Calu3 (cell line): Measurements from ENCODE around the gene ENPP3. TPM values are rescaled to one million over a fixed set of nuclear protein-coding genes. Genes with fewer than 3 reads are reported as not detected.
"Not testable (repeated sequence)": the region's sequence is repeated elsewhere in the genome, so short reads cannot be mapped to it uniquely, and the experiment has no call there.

Source experiments
- BruUV-seq: library from RNA; stranded (reverse); fragments of 400-500 nt; replicated peaks from 2 replicates; lab custom pipeline; 2021; lab: Mats Ljungman, UMichigan
- CTCF ChIA-PET: fragments of 300-600 bp; sonication (Branson Sonifier 250); formaldehyde crosslinking; loops from one replicate; lab custom pipeline; 2022; ENCODE audit warnings: antibody characterized with exemption; lab: Charles Lee
- DNase-seq: peaks from one replicate; pipeline ENCODE4 v3.0.0; 2022
- H3K27ac Mint-ChIP-seq: one replicate; pipeline ENCODE4 v1.8.0; 2022; ENCODE audit warnings: mixed read lengths; ENCODE audit not compliant: unreplicated experiment
- H3K27me3 Mint-ChIP-seq: one replicate; pipeline ENCODE4 v1.8.0; 2022; ENCODE audit warnings: mixed read lengths; ENCODE audit not compliant: unreplicated experiment
- H3K36me3 Mint-ChIP-seq: one replicate; pipeline ENCODE4 v1.8.0; 2022; ENCODE audit warnings: mild to moderate bottlenecking, moderate library complexity, mixed read lengths; ENCODE audit not compliant: insufficient read depth, unreplicated experiment
- H3K4me1 Mint-ChIP-seq: one replicate; pipeline ENCODE4 v1.8.0; 2022; ENCODE audit warnings: mild to moderate bottlenecking, low read depth, mixed read lengths; ENCODE audit not compliant: unreplicated experiment
- H3K4me3 Mint-ChIP-seq: one replicate; pipeline ENCODE4 v1.8.0; 2022; ENCODE audit warnings: mild to moderate bottlenecking, low read depth, moderate library complexity, mixed read lengths; ENCODE audit not compliant: unreplicated experiment
- H3K9me3 Mint-ChIP-seq: one replicate; pipeline ENCODE4 v1.8.0; 2022; ENCODE audit warnings: low read depth, mixed read lengths; ENCODE audit not compliant: unreplicated experiment
- CTCF ChIP-seq: fragments of 200-600 bp; IDR thresholded peaks from one replicate; pipeline ENCODE4 v1.8.0; 2022; ENCODE audit warnings: antibody characterized with exemption; ENCODE audit not compliant: unreplicated experiment
- intact Hi-C: fragments of 100-400 bp; cut with micrococcal nuclease; formaldehyde crosslinking; loops from one replicate; pipeline ENCODE4 v1.10.0; 2022; ENCODE audit not compliant: unreplicated experiment
- total RNA-seq: library from RNA; stranded (reverse); gene quantifications from 2 replicates; pipeline ENCODE4 v1.2.3, GENCODE V29; 2022

Gene ENPP3
- total RNA-seq, 1 experiment from 2014 or later: not detected

GRCh38 chr6:131745476-131745875, 108.4 kb downstream of the ENPP3 start:
- H3K27ac Mint-ChIP-seq: no peak overlapping the region
- no peak for TF ChIP-seq CTCF
- CTCF ChIA-PET: no interaction called here
- no peak for DNase-seq
- intact Hi-C loops: no loop called here
- H3K4me3 Mint-ChIP-seq: no peak overlapping the region
- H3K27me3 Mint-ChIP-seq: no peaks in the 10 kb centered on the region
- H3K36me3 Mint-ChIP-seq: no peaks in the 10 kb centered on the region
- no peaks in the 10 kb centered on the region for H3K9me3 Mint-ChIP-seq
- BruUV-seq: no TSS peak
- peaks cover 12% of the 10 kb centered on the region for H3K4me1 Mint-ChIP-seq

- Mint-ChIP-seq H3K36me3 (no peaks in the 10 kb centered on the region), H3K9me3 (no peaks in the 10 kb centered on the region), H3K27ac (no peak overlapping the region), H3K4me3 (no peak overlapping the region), H3K27me3 (no peaks in the 10 kb centered on the region), H3K4me1 (peaks cover 12% of the 10 kb centered on the region)
- CTCF ChIA-PET: no interaction called here
- DNase-seq: no peak
- TF ChIP-seq CTCF: no peak
- intact Hi-C loops: no loop called here
- BruUV-seq: no TSS peak
Measured at GRCh38 chr6:131747821-131748353, 110.8 kb downstream of the ENPP3 start.

GRCh38 chr6:131749023-131749422, 111.9 kb downstream of the ENPP3 start:
- H3K4me3 Mint-ChIP-seq: no peak overlapping the region
- TF ChIP-seq CTCF: no peak
- peaks cover 10% of the 10 kb centered on the region for H3K4me1 Mint-ChIP-seq
- no peak for DNase-seq
- H3K36me3 Mint-ChIP-seq: no peaks in the 10 kb centered on the region
- H3K27ac Mint-ChIP-seq: no peak overlapping the region
- intact Hi-C loops: no loop called here
- no peaks in the 10 kb centered on the region for H3K27me3 Mint-ChIP-seq
- no peaks in the 10 kb centered on the region for H3K9me3 Mint-ChIP-seq
- CTCF ChIA-PET: no interaction called here
- BruUV-seq: no TSS peak

- DNase-seq, intact Hi-C loops, H3K27me3 Mint-ChIP-seq, H3K36me3 Mint-ChIP-seq, H3K9me3 Mint-ChIP-seq, BruUV-seq, H3K27ac Mint-ChIP-seq, H3K4me3 Mint-ChIP-seq, H3K4me1 Mint-ChIP-seq: not testable (repeated sequence)
- CTCF ChIA-PET: interaction anchor here (0.6 kb wide), 1 partner anchor 94 kb away, joined by 3 read pairs; no protein-coding TSS in a partner anchor
Measured at GRCh38 chr6:131751012-131751715, 114.1 kb downstream of the ENPP3 start.

- H3K4me3 Mint-ChIP-seq: no peak overlapping the region
- TF ChIP-seq CTCF: no peak
- H3K4me1 Mint-ChIP-seq: no peaks in the 10 kb centered on the region
- CTCF ChIA-PET: no interaction called here
- H3K9me3 Mint-ChIP-seq: no peaks in the 10 kb centered on the region
- intact Hi-C loops: no loop called here
- BruUV-seq: no TSS peak
- no peaks in the 10 kb centered on the region for H3K27me3 Mint-ChIP-seq
- DNase-seq: no peak
- H3K36me3 Mint-ChIP-seq: no peaks in the 10 kb centered on the region
- H3K27ac Mint-ChIP-seq: no peak overlapping the region
Measured at GRCh38 chr6:131754088-131754487, 117.0 kb downstream of the ENPP3 start.
